Measurements from ENCODE around the gene DNAJB14. TPM values are rescaled to one million over a fixed set of nuclear protein-coding genes. Genes with fewer than 3 reads are reported as not detected.
"Not testable (repeated sequence)": the region's sequence is repeated elsewhere in the genome, so short reads cannot be mapped to it uniquely, and the experiment has no call there.

The DNAJB14 gene
- total RNA-seq, 4 donors from 2014 or later: 41.9 to 58.1 (median 48.5) TPM

GRCh38 chr4:99965674-99966350, 19.4 kb upstream of the DNAJB14 start:
- no peak overlapping the region for H3K4me3 ChIP-seq
- intact Hi-C loops (cut with DNase I; ENCODE audit: low total_unique reads): no loop called here
- no peaks in the 10 kb centered on the region for H3K4me1 ChIP-seq
- no peaks in the 10 kb centered on the region for H3K27me3 ChIP-seq
- in situ Hi-C loops (cut with MboI; ENCODE audit: low pct_ligation_motif_present in 1 of 4, low pct_unique_long_range_greater_than_20kb in 1 of 4, low sequenced_read_pairs in 3 of 4): no loop called here
- TF ChIP-seq POLR2A (IDR thresholded peaks at IDR 0.05) (no peak), EP300 (IDR thresholded peaks at IDR 0.05; ENCODE audit: low read depth) (no peak), CTCF (IDR thresholded peaks at IDR 0.05) (no peak), POLR2AphosphoS5 (IDR thresholded peaks at IDR 0.05) (no peak)
- DNase-seq: no peak
- no peaks in the 10 kb centered on the region for H3K9me3 ChIP-seq
- WGBS, 2 donors (ENCODE audit: low coverage in 1 of 2): 52 to 59% methylated on average over 5 of the region's 5 CpGs
- no peaks in the 10 kb centered on the region for H3K36me3 ChIP-seq
- H3K27ac ChIP-seq: no peak overlapping the region

GRCh38 chr4:99965173-99965572, 18.8 kb upstream of the DNAJB14 start:
- no peak for DNase-seq
- Histone ChIP-seq H3K9me3 (no peaks in the 10 kb centered on the region), H3K27me3 (no peaks in the 10 kb centered on the region), H3K36me3 (no peaks in the 10 kb centered on the region), H3K27ac (no peak overlapping the region), H3K4me3 (no peak overlapping the region), H3K4me1 (no peaks in the 10 kb centered on the region)
- intact Hi-C loops (cut with DNase I; ENCODE audit: low total_unique reads): no loop called here
- TF ChIP-seq EP300 (IDR thresholded peaks at IDR 0.05; ENCODE audit: low read depth) (no peak), CTCF (IDR thresholded peaks at IDR 0.05) (no peak), POLR2A (IDR thresholded peaks at IDR 0.05) (no peak), POLR2AphosphoS5 (IDR thresholded peaks at IDR 0.05) (no peak)
- in situ Hi-C loops (cut with MboI; ENCODE audit: low pct_ligation_motif_present in 1 of 4, low pct_unique_long_range_greater_than_20kb in 1 of 4, low sequenced_read_pairs in 3 of 4): no loop called here

- intact Hi-C loops (cut with DNase I; ENCODE audit: low total_unique reads): no loop called here
- DNase-seq: no peak
- no peak overlapping the region for H3K27ac ChIP-seq
- in situ Hi-C loops (cut with MboI; ENCODE audit: low pct_ligation_motif_present in 1 of 4, low pct_unique_long_range_greater_than_20kb in 1 of 4, low sequenced_read_pairs in 3 of 4): no loop called here
- no peaks in the 10 kb centered on the region for H3K4me1 ChIP-seq
- H3K4me3 ChIP-seq: no peak overlapping the region
- no peaks in the 10 kb centered on the region for H3K36me3 ChIP-seq
- no peak for TF ChIP-seq EP300 (IDR thresholded peaks at IDR 0.05; ENCODE audit: low read depth)
- TF ChIP-seq POLR2A (IDR thresholded peaks at IDR 0.05): no peak
- no peak for TF ChIP-seq POLR2AphosphoS5 (IDR thresholded peaks at IDR 0.05)
- TF ChIP-seq CTCF (IDR thresholded peaks at IDR 0.05): no peak
- 96% methylated on average over 1 of the region's 1 CpG; no CpG with 5 or more reads in 1 of the 2 donors for WGBS, 2 donors (ENCODE audit: low coverage in 1 of 2)
- H3K9me3 ChIP-seq: no peaks in the 10 kb centered on the region
- H3K27me3 ChIP-seq: no peaks in the 10 kb centered on the region
Measured at GRCh38 chr4:99961711-99962110, 15.3 kb upstream of the DNAJB14 start.

GRCh38 chr4:99960648-99961047, 14.2 kb upstream of the DNAJB14 start:
- WGBS, 2 donors (ENCODE audit: low coverage in 1 of 2): 70 to 86% methylated on average over 2 of the region's 2 CpGs
- DNase-seq: no peak
- no peaks in the 10 kb centered on the region for H3K27me3 ChIP-seq
- no peaks in the 10 kb centered on the region for H3K4me1 ChIP-seq
- intact Hi-C loops (cut with DNase I; ENCODE audit: low total_unique reads): no loop called here
- H3K27ac ChIP-seq: no peak overlapping the region
- H3K36me3 ChIP-seq: no peaks in the 10 kb centered on the region
- in situ Hi-C loops (cut with MboI; ENCODE audit: low pct_ligation_motif_present in 1 of 4, low pct_unique_long_range_greater_than_20kb in 1 of 4, low sequenced_read_pairs in 3 of 4): no loop called here
- no peak overlapping the region for H3K4me3 ChIP-seq
- H3K9me3 ChIP-seq: no peaks in the 10 kb centered on the region
- TF ChIP-seq POLR2A (IDR thresholded peaks at IDR 0.05): no peak
- no peak for TF ChIP-seq POLR2AphosphoS5 (IDR thresholded peaks at IDR 0.05)
- TF ChIP-seq CTCF (IDR thresholded peaks at IDR 0.05): no peak
- no peak for TF ChIP-seq EP300 (IDR thresholded peaks at IDR 0.05; ENCODE audit: low read depth)

- DNase-seq; H3K4me1 ChIP-seq; H3K4me3 ChIP-seq; H3K27me3 ChIP-seq; H3K9me3 ChIP-seq; H3K27ac ChIP-seq; intact Hi-C loops (cut with DNase I; ENCODE audit: low total_unique reads); H3K36me3 ChIP-seq: not testable (repeated sequence)
- WGBS, 2 donors (ENCODE audit: low coverage in 1 of 2): 95 to 96% methylated on average over 3 of the region's 3 CpGs
- in situ Hi-C loops (cut with MboI; ENCODE audit: low pct_ligation_motif_present in 1 of 4, low pct_unique_long_range_greater_than_20kb in 1 of 4, low sequenced_read_pairs in 3 of 4): loop anchor here in 2 of 4 donors (10.0 kb wide), 2 partner anchors 143 to 393 kb away; partner anchors contain the start of genes DAPP1 (in 1 of the 2) and TRMT10A (in 1 of the 2)
Measured at GRCh38 chr4:99958207-99958606, 11.8 kb upstream of the DNAJB14 start.
